Inferior parietal cortex (tissue), 1 donor: ENCODE measurements around the gene NRXN3.

Experiments
- DNase-seq: peaks from one replicate; pipeline ENCODE4 v3.0.0-alpha.2; 2016; ENCODE audit errors: extremely low spot score

The NRXN3 gene

GRCh38 chr14:78805570-78805969 is 635.4 kb downstream of the NRXN3 start:
- no peak for DNase-seq

GRCh38 chr14:78823035-78823434 is 652.9 kb downstream of the NRXN3 start:
- DNase-seq = no peak

- DNase-seq = no peak
Observed at GRCh38 chr14:78823516-78823915, 653.3 kb downstream of the NRXN3 start.

- DNase-seq = no peak
Observed at GRCh38 chr14:78829274-78829673, 659.1 kb downstream of the NRXN3 start.

GRCh38 chr14:78834766-78835451 is 664.7 kb downstream of the NRXN3 start:
- no peak for DNase-seq

GRCh38 chr14:78835909-78836308 is 665.7 kb downstream of the NRXN3 start:
- DNase-seq = no peak

GRCh38 chr14:78836777-78837176 is 666.6 kb downstream of the NRXN3 start:
- peak; percentile 64 for DNase-seq

- no peak for DNase-seq
Observed at GRCh38 chr14:78838959-78839358, 668.8 kb downstream of the NRXN3 start.

- no peak for DNase-seq
Observed at GRCh38 chr14:78840898-78841297, 670.7 kb downstream of the NRXN3 start.

- no peak for DNase-seq
Observed at GRCh38 chr14:78847801-78848200, 677.6 kb downstream of the NRXN3 start.

- DNase-seq = peak; percentile 79
Observed at GRCh38 chr14:78848234-78848820, 678.2 kb downstream of the NRXN3 start.

GRCh38 chr14:78849952-78850351 is 679.8 kb downstream of the NRXN3 start:
- DNase-seq = no peak

- no peak for DNase-seq
Observed at GRCh38 chr14:78851189-78851588, 681.0 kb downstream of the NRXN3 start.

- no peak for DNase-seq
Observed at GRCh38 chr14:78852040-78852439, 681.9 kb downstream of the NRXN3 start.

- DNase-seq = no peak
Observed at GRCh38 chr14:78857974-78858373, 687.8 kb downstream of the NRXN3 start.

GRCh38 chr14:78863143-78863542 is 693.0 kb downstream of the NRXN3 start:
- no peak for DNase-seq

- DNase-seq = no peak
Observed at GRCh38 chr14:78872837-78873236, 702.7 kb downstream of the NRXN3 start.

- no peak for DNase-seq
Observed at GRCh38 chr14:78873581-78873980, 703.4 kb downstream of the NRXN3 start.

- DNase-seq = peak; percentile 60
Observed at GRCh38 chr14:78875049-78875448, 704.9 kb downstream of the NRXN3 start.

GRCh38 chr14:78885884-78886283 is 715.7 kb downstream of the NRXN3 start:
- DNase-seq = no peak

- DNase-seq = no peak
Observed at GRCh38 chr14:78897443-78897842, 727.3 kb downstream of the NRXN3 start.

- DNase-seq = peak; percentile 81
Observed at GRCh38 chr14:78902010-78902623, 731.9 kb downstream of the NRXN3 start.

- DNase-seq = no peak
Observed at GRCh38 chr14:78904094-78904493, 733.9 kb downstream of the NRXN3 start.
